Loucy (cell line): Measurements from ENCODE around the gene KCNN2.

Experiments
- EZH2phosphoT487 ChIP-seq: fragments of 200-600 bp; IDR thresholded peaks from 2 replicates; pipeline ENCODE4 v1.6.1; 2018; ENCODE audit warnings: antibody characterized with exemption, mild to moderate bottlenecking, moderate library complexity, borderline replicate concordance
- TF ChIP-seq, protein P1 (sequence below): fragments of 200-600 bp; sonication (generic); conservative IDR thresholded peaks from 2 replicates; pipeline ENCODE4 v1.5.1; 2014; ENCODE audit warnings: mild to moderate bottlenecking, antibody characterized with exemption, low read length

DNA sequence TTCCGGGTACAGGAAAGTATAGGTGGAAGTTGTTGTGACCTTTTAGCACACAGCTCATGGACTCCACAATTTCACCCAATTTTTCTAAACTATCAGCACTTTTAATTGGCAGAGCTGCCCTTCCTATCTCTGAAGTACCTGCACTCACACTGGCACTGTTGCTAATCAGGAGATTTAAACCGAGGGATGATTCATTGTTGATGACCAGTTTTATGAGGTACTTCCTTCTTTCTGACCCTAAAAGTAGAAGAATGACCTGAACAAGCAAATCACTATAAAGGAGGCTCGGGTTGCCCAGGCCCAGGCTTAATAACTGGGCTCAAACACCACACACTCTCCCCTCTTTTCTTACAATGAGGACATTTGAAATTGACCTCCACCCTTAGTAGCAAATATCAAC is 105.9 kb downstream of the KCNN2 start:
- TF ChIP-seq, protein P1, sequence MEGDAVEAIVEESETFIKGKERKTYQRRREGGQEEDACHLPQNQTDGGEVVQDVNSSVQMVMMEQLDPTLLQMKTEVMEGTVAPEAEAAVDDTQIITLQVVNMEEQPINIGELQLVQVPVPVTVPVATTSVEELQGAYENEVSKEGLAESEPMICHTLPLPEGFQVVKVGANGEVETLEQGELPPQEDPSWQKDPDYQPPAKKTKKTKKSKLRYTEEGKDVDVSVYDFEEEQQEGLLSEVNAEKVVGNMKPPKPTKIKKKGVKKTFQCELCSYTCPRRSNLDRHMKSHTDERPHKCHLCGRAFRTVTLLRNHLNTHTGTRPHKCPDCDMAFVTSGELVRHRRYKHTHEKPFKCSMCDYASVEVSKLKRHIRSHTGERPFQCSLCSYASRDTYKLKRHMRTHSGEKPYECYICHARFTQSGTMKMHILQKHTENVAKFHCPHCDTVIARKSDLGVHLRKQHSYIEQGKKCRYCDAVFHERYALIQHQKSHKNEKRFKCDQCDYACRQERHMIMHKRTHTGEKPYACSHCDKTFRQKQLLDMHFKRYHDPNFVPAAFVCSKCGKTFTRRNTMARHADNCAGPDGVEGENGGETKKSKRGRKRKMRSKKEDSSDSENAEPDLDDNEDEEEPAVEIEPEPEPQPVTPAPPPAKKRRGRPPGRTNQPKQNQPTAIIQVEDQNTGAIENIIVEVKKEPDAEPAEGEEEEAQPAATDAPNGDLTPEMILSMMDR = no peak
- no peak for TF ChIP-seq EZH2phosphoT487
